ENCODE measurements around the gene FBXO46. TPM values are rescaled to one million over a fixed set of nuclear protein-coding genes. Genes with fewer than 3 reads are reported as not detected.

The FBXO46 gene
- total RNA-seq, 2 experiments from 2014 or later: 27.5 to 32.2 TPM

GRCh38 chr19:45764475-45764874, 33.8 kb upstream of the FBXO46 start:
- Histone ChIP-seq H3K36me3 (ENCODE audit: insufficient read depth, low read length) (no peaks in the 10 kb centered on the region), H3K4me2 (ENCODE audit: low read length) (no peak overlapping the region), H3K9me2 (ENCODE audit: insufficient read depth, low read length) (no peaks in the 10 kb centered on the region), H3K4me1 (ENCODE audit: insufficient read depth, low read length, poor library complexity, severe bottlenecking) (peaks cover 7% of the 10 kb centered on the region), H3K4me3 (ENCODE audit: low read depth, low read length, poor library complexity, severe bottlenecking) (no peak overlapping the region), H3K9me3 (ENCODE audit: low read length) (no peaks in the 10 kb centered on the region), H2AFZ (ENCODE audit: low read length) (no peak overlapping the region), H3K27ac (ENCODE audit: low read depth, low read length, poor library complexity, severe bottlenecking) (no peak overlapping the region), H3K79me2 (ENCODE audit: insufficient read depth, low read depth, low read length) (no peaks in the 10 kb centered on the region), H4K20me1 (ENCODE audit: insufficient read depth, low read length) (no peaks in the 10 kb centered on the region)
- ChIA-PET CTCF (ENCODE audit: unreplicated experiment) (no interaction called here), POLR2A (no interaction called here)
- TF ChIP-seq CTCF (conservative IDR thresholded peaks at IDR 0.05; ENCODE audit: low read length): no peak
- no TSS peak for BruUV-seq (replicated peaks)
- DNase-seq (ENCODE audit: low spot score): no peak
- intact Hi-C loops (cut with micrococcal nuclease; ENCODE audit: unreplicated experiment): no loop called here

- BruUV-seq (replicated peaks): no TSS peak
- Histone ChIP-seq H3K4me2 (ENCODE audit: low read length) (no peak overlapping the region), H3K9me2 (ENCODE audit: insufficient read depth, low read length) (no peaks in the 10 kb centered on the region), H3K4me3 (ENCODE audit: low read depth, low read length, poor library complexity, severe bottlenecking) (no peak overlapping the region), H3K27ac (ENCODE audit: low read depth, low read length, poor library complexity, severe bottlenecking) (no peak overlapping the region), H4K20me1 (ENCODE audit: insufficient read depth, low read length) (no peaks in the 10 kb centered on the region), H3K9me3 (ENCODE audit: low read length) (no peaks in the 10 kb centered on the region), H3K36me3 (ENCODE audit: insufficient read depth, low read length) (no peaks in the 10 kb centered on the region), H3K4me1 (ENCODE audit: insufficient read depth, low read length, poor library complexity, severe bottlenecking) (peaks cover 7% of the 10 kb centered on the region), H3K79me2 (ENCODE audit: insufficient read depth, low read depth, low read length) (no peaks in the 10 kb centered on the region), H2AFZ (ENCODE audit: low read length) (no peak overlapping the region)
- no peak for TF ChIP-seq EZH2phosphoT487 (IDR thresholded peaks at IDR 0.05; ENCODE audit: borderline replicate concordance, low read depth, low read length)
- ChIA-PET POLR2A (interaction anchor here (0.5 kb wide), 2 partner anchors 47 to 130 kb away, joined by 3 read pairs; no protein-coding TSS in a partner anchor), CTCF (ENCODE audit: unreplicated experiment) (no interaction called here)
- intact Hi-C loops (cut with micrococcal nuclease; ENCODE audit: unreplicated experiment): no loop called here
- DNase-seq (ENCODE audit: low spot score): no peak
Observed at GRCh38 chr19:45763691-45764294, 33.1 kb upstream of the FBXO46 start.

- H3K4me1 ChIP-seq (ENCODE audit: insufficient read depth, low read length, poor library complexity, severe bottlenecking): peaks cover 5% of the 10 kb centered on the region
- no peak overlapping the region for H3K4me2 ChIP-seq (ENCODE audit: low read length)
- POLR2A ChIA-PET: interaction anchor here (0.5 kb wide), 1 partner anchor 46 kb away, joined by 3 read pairs; no protein-coding TSS in a partner anchor
- no peak overlapping the region for H3K27ac ChIP-seq (ENCODE audit: low read depth, low read length, poor library complexity, severe bottlenecking)
- intact Hi-C loops (cut with micrococcal nuclease; ENCODE audit: unreplicated experiment): no loop called here
- no TSS peak for BruUV-seq (replicated peaks)
- H3K9me3 ChIP-seq (ENCODE audit: low read length): no peaks in the 10 kb centered on the region
- no peaks in the 10 kb centered on the region for H3K79me2 ChIP-seq (ENCODE audit: insufficient read depth, low read depth, low read length)
- TF ChIP-seq EZH2phosphoT487 (IDR thresholded peaks at IDR 0.05; ENCODE audit: borderline replicate concordance, low read depth, low read length) (no peak), CTCF (conservative IDR thresholded peaks at IDR 0.05; ENCODE audit: low read length) (no peak)
- H3K9me2 ChIP-seq (ENCODE audit: insufficient read depth, low read length): no peaks in the 10 kb centered on the region
- no peak overlapping the region for H2AFZ ChIP-seq (ENCODE audit: low read length)
- no peaks in the 10 kb centered on the region for H4K20me1 ChIP-seq (ENCODE audit: insufficient read depth, low read length)
- H3K4me3 ChIP-seq (ENCODE audit: low read depth, low read length, poor library complexity, severe bottlenecking): no peak overlapping the region
- CTCF ChIA-PET (ENCODE audit: unreplicated experiment): no interaction called here
- no peaks in the 10 kb centered on the region for H3K36me3 ChIP-seq (ENCODE audit: insufficient read depth, low read length)
- no peak for DNase-seq (ENCODE audit: low spot score)
Observed at GRCh38 chr19:45762870-45763631, 32.4 kb upstream of the FBXO46 start.
